ENCODE data around the gene RGMB.

The RGMB gene

DNA sequence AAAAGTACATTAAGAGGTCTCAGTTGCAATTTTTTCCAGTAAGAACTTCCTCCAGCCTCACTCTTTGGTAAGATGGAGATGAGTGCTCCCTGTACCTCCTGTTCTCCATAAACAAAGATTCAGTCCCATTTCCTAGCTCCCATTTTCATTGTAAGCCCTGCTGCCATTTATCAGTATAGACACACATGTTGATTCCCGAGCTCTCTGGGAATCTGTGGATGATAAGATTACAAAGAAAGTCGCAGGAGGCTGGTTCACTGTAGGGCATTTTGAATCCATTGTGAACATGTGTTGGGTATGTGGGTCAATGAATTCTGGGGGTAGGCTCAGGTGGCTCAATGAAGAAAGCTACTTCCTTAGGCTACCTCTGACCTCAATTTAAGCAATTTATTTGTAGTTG lies 36.7 kb downstream of the RGMB start:
- TF ChIP-seq, protein P1, sequence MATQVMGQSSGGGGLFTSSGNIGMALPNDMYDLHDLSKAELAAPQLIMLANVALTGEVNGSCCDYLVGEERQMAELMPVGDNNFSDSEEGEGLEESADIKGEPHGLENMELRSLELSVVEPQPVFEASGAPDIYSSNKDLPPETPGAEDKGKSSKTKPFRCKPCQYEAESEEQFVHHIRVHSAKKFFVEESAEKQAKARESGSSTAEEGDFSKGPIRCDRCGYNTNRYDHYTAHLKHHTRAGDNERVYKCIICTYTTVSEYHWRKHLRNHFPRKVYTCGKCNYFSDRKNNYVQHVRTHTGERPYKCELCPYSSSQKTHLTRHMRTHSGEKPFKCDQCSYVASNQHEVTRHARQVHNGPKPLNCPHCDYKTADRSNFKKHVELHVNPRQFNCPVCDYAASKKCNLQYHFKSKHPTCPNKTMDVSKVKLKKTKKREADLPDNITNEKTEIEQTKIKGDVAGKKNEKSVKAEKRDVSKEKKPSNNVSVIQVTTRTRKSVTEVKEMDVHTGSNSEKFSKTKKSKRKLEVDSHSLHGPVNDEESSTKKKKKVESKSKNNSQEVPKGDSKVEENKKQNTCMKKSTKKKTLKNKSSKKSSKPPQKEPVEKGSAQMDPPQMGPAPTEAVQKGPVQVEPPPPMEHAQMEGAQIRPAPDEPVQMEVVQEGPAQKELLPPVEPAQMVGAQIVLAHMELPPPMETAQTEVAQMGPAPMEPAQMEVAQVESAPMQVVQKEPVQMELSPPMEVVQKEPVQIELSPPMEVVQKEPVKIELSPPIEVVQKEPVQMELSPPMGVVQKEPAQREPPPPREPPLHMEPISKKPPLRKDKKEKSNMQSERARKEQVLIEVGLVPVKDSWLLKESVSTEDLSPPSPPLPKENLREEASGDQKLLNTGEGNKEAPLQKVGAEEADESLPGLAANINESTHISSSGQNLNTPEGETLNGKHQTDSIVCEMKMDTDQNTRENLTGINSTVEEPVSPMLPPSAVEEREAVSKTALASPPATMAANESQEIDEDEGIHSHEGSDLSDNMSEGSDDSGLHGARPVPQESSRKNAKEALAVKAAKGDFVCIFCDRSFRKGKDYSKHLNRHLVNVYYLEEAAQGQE (IDR thresholded peaks at IDR 0.05; ENCODE audit: low read depth): no peak
- TF ChIP-seq RAD21 (IDR thresholded peaks at IDR 0.05; ENCODE audit: low read depth) (no peak), YY1 (IDR thresholded peaks at IDR 0.05; ENCODE audit: low read depth) (no peak), NFIC (IDR thresholded peaks at IDR 0.05) (no peak), CEBPB (IDR thresholded peaks at IDR 0.05) (no peak), EGR1 (IDR thresholded peaks at IDR 0.05) (no peak), TEAD4 (IDR thresholded peaks at IDR 0.05) (no peak)

DNA sequence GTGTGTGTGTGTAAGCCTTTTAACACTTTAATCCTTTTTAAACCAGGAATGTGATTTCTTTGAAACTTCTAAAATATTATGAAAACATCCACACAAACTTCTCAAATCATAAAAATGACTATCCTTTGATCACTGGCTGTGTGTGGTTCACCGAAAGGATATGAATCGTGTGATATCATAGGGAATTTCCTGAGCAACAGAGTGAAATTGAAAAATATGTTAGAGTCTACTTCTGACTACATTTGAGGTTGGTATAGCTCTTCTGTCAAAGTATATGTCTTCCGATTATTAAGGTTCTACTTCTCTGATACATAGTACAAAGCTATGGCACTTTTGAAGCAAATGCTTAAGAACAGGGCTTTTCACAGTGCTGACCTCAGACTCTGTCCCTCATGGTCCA lies 40.3 kb downstream of the RGMB start:
- no peak for TF ChIP-seq YY1 (IDR thresholded peaks at IDR 0.05; ENCODE audit: low read depth)
- TF ChIP-seq, protein P1 (IDR thresholded peaks at IDR 0.05; ENCODE audit: low read depth): no peak
- TF ChIP-seq TCF12 (IDR thresholded peaks at IDR 0.05; ENCODE audit: low read depth): no peak
- TF ChIP-seq TAF1 (IDR thresholded peaks at IDR 0.05; ENCODE audit: low read depth): no peak
- no peak for TF ChIP-seq CEBPB (IDR thresholded peaks at IDR 0.05)
- TF ChIP-seq, protein P2, sequence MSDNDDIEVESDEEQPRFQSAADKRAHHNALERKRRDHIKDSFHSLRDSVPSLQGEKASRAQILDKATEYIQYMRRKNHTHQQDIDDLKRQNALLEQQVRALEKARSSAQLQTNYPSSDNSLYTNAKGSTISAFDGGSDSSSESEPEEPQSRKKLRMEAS (IDR thresholded peaks at IDR 0.05): no peak
- TF ChIP-seq NFIC (IDR thresholded peaks at IDR 0.05): no peak
- TF ChIP-seq EGR1 (IDR thresholded peaks at IDR 0.05): no peak
- TF ChIP-seq FOXM1 (IDR thresholded peaks at IDR 0.05; ENCODE audit: borderline replicate concordance, low read depth): no peak
- TF ChIP-seq, protein P3, sequence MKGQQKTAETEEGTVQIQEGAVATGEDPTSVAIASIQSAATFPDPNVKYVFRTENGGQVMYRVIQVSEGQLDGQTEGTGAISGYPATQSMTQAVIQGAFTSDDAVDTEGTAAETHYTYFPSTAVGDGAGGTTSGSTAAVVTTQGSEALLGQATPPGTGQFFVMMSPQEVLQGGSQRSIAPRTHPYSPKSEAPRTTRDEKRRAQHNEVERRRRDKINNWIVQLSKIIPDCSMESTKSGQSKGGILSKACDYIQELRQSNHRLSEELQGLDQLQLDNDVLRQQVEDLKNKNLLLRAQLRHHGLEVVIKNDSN (IDR thresholded peaks at IDR 0.05): no peak
- TF ChIP-seq ZBTB7A (IDR thresholded peaks at IDR 0.05; ENCODE audit: low read depth): no peak

DNA sequence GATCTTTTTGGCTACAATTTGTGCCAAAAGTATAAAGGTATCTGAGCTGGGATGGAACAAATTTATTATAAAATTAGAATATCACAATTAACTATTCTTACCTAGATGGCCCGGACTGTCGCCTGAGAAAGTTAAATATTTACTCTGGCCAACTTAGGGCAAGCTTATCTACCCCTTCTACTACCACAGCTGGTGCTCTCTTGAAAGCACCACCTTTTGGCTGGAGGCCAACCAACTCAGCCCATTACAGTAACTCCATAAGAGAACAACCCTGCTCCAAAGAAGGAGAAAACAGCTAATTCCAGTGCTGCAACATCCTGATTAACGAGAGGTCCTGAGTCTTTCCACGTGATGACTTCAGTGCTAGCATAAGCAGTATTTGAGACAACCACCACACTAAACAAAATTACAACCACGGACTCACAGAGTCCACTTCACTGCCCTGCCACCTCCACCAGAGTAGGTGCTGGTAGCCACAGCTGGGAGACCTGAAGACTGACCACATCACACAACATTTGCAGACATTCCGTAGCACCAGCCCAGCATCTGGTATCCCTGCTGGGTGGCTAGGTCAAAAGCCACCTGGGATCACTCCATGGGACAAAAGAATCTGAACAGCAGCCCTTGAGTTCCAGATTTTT lies 43.2 kb downstream of the RGMB start:
- TF ChIP-seq ZBTB7A (IDR thresholded peaks at IDR 0.05; ENCODE audit: low read depth) (no peak), NFIC (IDR thresholded peaks at IDR 0.05) (peak; percentile 24; the same call in 1 of the 2 replicates)

DNA sequence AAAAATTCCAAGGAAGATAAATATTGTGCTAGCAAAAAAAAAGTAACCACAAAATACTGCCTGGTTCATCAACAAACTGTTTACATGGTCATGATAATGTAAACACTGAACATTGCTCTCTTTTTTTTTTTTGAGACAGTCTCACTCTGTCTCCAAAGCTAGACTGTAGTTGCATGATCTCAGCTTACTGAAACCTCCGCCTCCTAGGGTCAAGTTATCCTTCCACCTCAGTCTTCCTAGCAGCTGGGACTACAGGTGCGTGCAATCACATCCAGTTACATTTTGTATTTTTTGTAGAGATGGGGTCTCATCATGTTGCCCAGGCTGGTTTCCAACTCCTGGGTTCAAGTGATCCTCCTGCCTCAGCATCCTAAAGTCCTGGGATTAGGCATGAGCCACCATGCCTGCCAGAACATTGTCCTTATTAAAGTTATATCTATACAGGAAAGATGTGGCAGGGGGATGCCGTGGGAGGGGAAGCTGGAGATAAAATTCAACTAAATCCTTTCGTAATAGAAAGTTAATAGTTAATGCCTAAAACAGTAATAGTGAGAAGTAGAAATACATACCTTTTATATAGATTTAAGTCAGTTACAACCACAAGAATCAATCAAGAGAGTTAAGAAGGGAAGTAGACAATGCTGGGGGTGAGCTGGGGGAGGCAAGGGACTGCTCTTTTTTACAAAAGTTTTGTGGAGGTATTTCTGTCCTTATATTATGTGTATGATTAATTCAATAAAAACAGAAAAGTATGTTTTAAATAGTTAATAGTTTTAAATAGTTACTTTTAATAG lies 52.3 kb downstream of the RGMB start:
- no peak for TF ChIP-seq TEAD4 (IDR thresholded peaks at IDR 0.05)
- TF ChIP-seq, protein P1 (IDR thresholded peaks at IDR 0.05; ENCODE audit: low read depth): no peak
- no peak for TF ChIP-seq CREB1 (IDR thresholded peaks at IDR 0.05; ENCODE audit: low read depth)
- TF ChIP-seq, protein P3 (IDR thresholded peaks at IDR 0.05): no peak
- no peak for TF ChIP-seq CEBPB (IDR thresholded peaks at IDR 0.05)
- no peak for TF ChIP-seq EP300 (IDR thresholded peaks at IDR 0.05; ENCODE audit: borderline replicate concordance)
- TF ChIP-seq NFIC (IDR thresholded peaks at IDR 0.05): no peak
- TF ChIP-seq FOXM1 (IDR thresholded peaks at IDR 0.05; ENCODE audit: borderline replicate concordance, low read depth): no peak
- TF ChIP-seq RAD21 (IDR thresholded peaks at IDR 0.05; ENCODE audit: low read depth): no peak
- TF ChIP-seq TCF12 (IDR thresholded peaks at IDR 0.05; ENCODE audit: low read depth): no peak
- no peak for TF ChIP-seq ZBTB7A (IDR thresholded peaks at IDR 0.05; ENCODE audit: low read depth)
- no peak for TF ChIP-seq YY1 (IDR thresholded peaks at IDR 0.05; ENCODE audit: low read depth)

DNA sequence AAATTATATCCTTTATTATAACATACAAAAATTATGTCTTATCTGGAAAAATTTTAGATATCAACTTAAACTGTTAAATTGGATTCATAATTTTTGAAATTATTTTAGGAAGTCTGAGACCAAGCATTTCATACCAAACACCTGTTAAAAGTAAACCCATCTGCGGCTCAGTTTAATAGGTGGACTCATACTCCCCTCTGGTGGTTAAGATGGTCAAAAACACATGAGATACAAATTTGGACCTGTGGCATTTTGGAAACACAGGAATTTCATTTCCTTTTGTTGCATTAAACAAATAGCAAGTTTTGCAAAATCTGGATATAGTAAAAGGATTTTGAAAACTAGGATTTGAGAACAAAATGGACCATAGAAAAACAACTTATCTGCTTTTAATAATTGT lies 53.7 kb downstream of the RGMB start:
- TF ChIP-seq RAD21 (IDR thresholded peaks at IDR 0.05; ENCODE audit: low read depth) (peak; percentile 72), CEBPB (IDR thresholded peaks at IDR 0.05) (no peak)

All from Ishikawa (cell line).